GM12878 (cell line): ENCODE measurements around the gene EHF. TPM values are rescaled to one million over a fixed set of nuclear protein-coding genes. Genes with fewer than 3 reads are reported as not detected.

ENCODE experiments used
- ATAC-seq: fragments of 200-7000 bp; cut with Tn5 transposase; 3 replicates; pipeline ENCODE4 v1.9.1; 2020; ENCODE audit warnings: mild to moderate bottlenecking, moderate library complexity
- BruUV-seq: library from RNA; stranded (reverse); fragments of 400-500 nt; replicated peaks from 2 replicates; lab custom pipeline; 2021; lab: Mats Ljungman, UMichigan
- CTCF ChIA-PET: fragments of 300-600 bp; sonication (Branson Sonifier 250); formaldehyde crosslinking; extraction: SDS; loops from one replicate; lab custom pipeline; 2021; ENCODE audit warnings: inconsistent platforms; lab: Yijun Ruan, JAX
- POLR2A ChIA-PET: fragments of 350-600 bp; formaldehyde crosslinking; extraction: SDS; loops from one replicate; lab custom pipeline; 2021; ENCODE audit warnings: inconsistent platforms; lab: Charles Lee
- RAD21 ChIA-PET: fragments of 300-600 bp; sonication (Branson Sonifier 250); formaldehyde crosslinking; loops from one replicate; lab custom pipeline; 2023; ENCODE audit warnings: antibody characterized with exemption; ENCODE audit not compliant: unreplicated experiment; lab: Charles Lee
- SMC1A ChIA-PET: fragments of 300-600 bp; sonication (Branson Sonifier 250); formaldehyde crosslinking; loops from one replicate; lab custom pipeline; 2023; ENCODE audit not compliant: unreplicated experiment, uncharacterized antibody; lab: Charles Lee
- DNase-seq: peaks from one replicate; pipeline ENCODE4 v3.0.0-alpha.2; 2011; ENCODE audit warnings: low read depth, low spot score
- FAIRE-seq: peaks from 3 replicates; lab custom pipeline; 2011; peaks lifted over from hg19 to GRCh38; lab: Jason Lieb, UNC
- H2AFZ ChIP-seq: 2 replicates; pipeline ENCODE4 v1.6.0; 2011; ENCODE audit warnings: low read depth, low read length, control low read depth; ENCODE audit not compliant: control insufficient read depth
- H3K27ac ChIP-seq: 2 replicates; pipeline ENCODE4 v1.5.1; 2011; ENCODE audit warnings: control low read depth; ENCODE audit not compliant: control insufficient read depth, insufficient read depth
- H3K27me3 ChIP-seq, 2 experiments: replicated peaks in 1 of 2; 2 replicates each; pipeline versions ENCODE4 v1.6.0 to v1.6.1; 2011; ENCODE audit warnings: low read length in 1 of 2; ENCODE audit not compliant: control insufficient read depth in 2 of 2, insufficient read depth in 2 of 2
- H3K36me3 ChIP-seq, 2 experiments: 2 replicates each; pipeline ENCODE4 v1.5.1; 2011; ENCODE audit warnings: low read length in 1 of 2; ENCODE audit not compliant: control insufficient read depth in 2 of 2, insufficient read depth in 2 of 2
- H3K4me1 ChIP-seq: 2 replicates; pipeline ENCODE4 v1.6.1; 2011; ENCODE audit warnings: mild to moderate bottlenecking, low read length, moderate library complexity, mixed read lengths; ENCODE audit not compliant: control insufficient read depth, insufficient read depth
- H3K4me2 ChIP-seq: 2 replicates; pipeline ENCODE4 v1.6.0; 2011; ENCODE audit warnings: control low read depth; ENCODE audit not compliant: control insufficient read depth, insufficient read depth
- H3K4me3 ChIP-seq: fragments of 200-600 bp; sonication (generic); 2 replicates; pipeline ENCODE4 v1.5.1; 2016
- H3K79me2 ChIP-seq: 2 replicates; pipeline ENCODE4 v1.6.0; 2011; ENCODE audit warnings: low read length; ENCODE audit not compliant: control insufficient read depth, insufficient read depth
- H3K9ac ChIP-seq: 2 replicates; pipeline ENCODE4 v1.8.0; 2011; ENCODE audit warnings: low read length, control low read depth, mixed read lengths; ENCODE audit not compliant: control insufficient read depth, insufficient read depth
- H3K9me3 ChIP-seq: replicated peaks from 3 replicates; pipeline ENCODE4 v1.5.1; 2011; ENCODE audit warnings: mild to moderate bottlenecking, low read length; ENCODE audit not compliant: control insufficient read depth, insufficient read depth
- H4K20me1 ChIP-seq: 2 replicates; pipeline ENCODE4 v1.6.0; 2011; ENCODE audit not compliant: control insufficient read depth, insufficient read depth
- BRCA1 ChIP-seq: IDR thresholded peaks from 2 replicates; pipeline ENCODE4 v1.6.1; 2011; ENCODE audit warnings: low read depth, low read length, improper control_type of control experiment
- CREM ChIP-seq: IDR thresholded peaks from 2 replicates; pipeline ENCODE4 v1.6.1; 2014; ENCODE audit warnings: antibody characterized with exemption, low read depth
- E4F1 ChIP-seq: fragments of 450-650 bp; IDR thresholded peaks from 2 replicates; pipeline ENCODE4 v1.6.1; 2018; ENCODE audit warnings: borderline replicate concordance, mild to moderate bottlenecking; ENCODE audit not compliant: partially characterized antibody
- ELK1 ChIP-seq: IDR thresholded peaks from 2 replicates; pipeline ENCODE4 v1.6.1; 2012; ENCODE audit warnings: low read depth, low read length, improper control_type of control experiment
- EP300 ChIP-seq, 2 experiments: fragments of 150-350 bp in 1 of 2; IDR thresholded peaks; 2 replicates each; pipeline ENCODE4 v1.6.1; 2011 to 2012; ENCODE audit warnings: low read depth in 2 of 2, low read length in 2 of 2, borderline replicate concordance in 1 of 2, improper control_type of control experiment in 1 of 2, inconsistent platforms in 1 of 2; ENCODE audit not compliant: control insufficient read depth in 1 of 2
- MEF2B ChIP-seq: fragments of 450-650 bp; IDR thresholded peaks from 2 replicates; pipeline ENCODE4 v1.6.1; 2018; ENCODE audit warnings: mild to moderate bottlenecking, moderate library complexity; ENCODE audit not compliant: partially characterized antibody, poor library complexity, severe bottlenecking
- NFYB ChIP-seq: IDR thresholded peaks from 2 replicates; pipeline ENCODE4 v1.6.1; 2011; ENCODE audit warnings: low read depth, mild to moderate bottlenecking, low read length, improper control_type of control experiment, moderate library complexity; ENCODE audit not compliant: insufficient read depth
- NR2C1 ChIP-seq: fragments of 450-650 bp; IDR thresholded peaks from 2 replicates; pipeline ENCODE4 v1.6.1; 2017; ENCODE audit warnings: antibody characterized with exemption, mild to moderate bottlenecking, moderate library complexity
- NR2C2 ChIP-seq: IDR thresholded peaks from 2 replicates; pipeline ENCODE4 v1.6.1; 2011; ENCODE audit warnings: borderline replicate concordance, low read depth; ENCODE audit not compliant: control insufficient read depth, insufficient read length
- POLR2A ChIP-seq: IDR thresholded peaks from 2 replicates; pipeline ENCODE4 v1.6.1; 2011; ENCODE audit warnings: low read depth, mild to moderate bottlenecking, low read length
- RBBP5 ChIP-seq: fragments of 200-600 bp; sonication (generic); conservative IDR thresholded peaks from 2 replicates; pipeline ENCODE4 v1.6.1; 2016
- RFX5 ChIP-seq: IDR thresholded peaks from 2 replicates; pipeline ENCODE4 v1.6.1; 2011; ENCODE audit warnings: low read depth, low read length, improper control_type of control experiment
- SRF ChIP-seq, 2 experiments: IDR thresholded peaks; 2 replicates each; pipeline ENCODE4 v1.6.1; 2011; ENCODE audit warnings: low read depth in 2 of 2, low read length in 2 of 2, mild to moderate bottlenecking in 1 of 2, moderate library complexity in 1 of 2
- STAT3 ChIP-seq: IDR thresholded peaks from 2 replicates; pipeline ENCODE4 v1.6.1; 2011; ENCODE audit warnings: low read depth, low read length, improper control_type of control experiment
- WRNIP1 ChIP-seq: IDR thresholded peaks from 2 replicates; pipeline ENCODE4 v1.6.1; 2011; ENCODE audit warnings: low read depth, low read length, improper control_type of control experiment, borderline replicate concordance
- WGBS: methylation state at CpG from one replicate; pipeline ENCODE4 v1.1.6; 2016; ENCODE audit warnings: low lambda C conversion rate; ENCODE audit not compliant: insufficient replicate concordance, insufficient coverage; ENCODE audit errors: missing lambda C conversion rate; 5-methylcytosine and 5-hydroxymethylcytosine counted together
- in situ Hi-C: fragments of 300-500 bp; cut with MboI; formaldehyde crosslinking; loops from 9 replicates; pipeline ENCODE4 v1.14.3; 2018; ENCODE audit warnings: mixed read lengths
- intact Hi-C: fragments of 100-400 bp; cut with micrococcal nuclease; formaldehyde crosslinking; loops from one replicate; pipeline ENCODE4 v1.14.2; 2022; ENCODE audit not compliant: unreplicated experiment
- polyA plus RNA-seq, 11 experiments: library from polyadenylated mRNA; depleted of rRNA in 4 of 11; unstranded in 6 of 11; stranded (reverse) in 5 of 11; fragments of >200 nt; fragmentation: Nextera tagmentation in 4 of 11; fragmentation: Illumina TruSeq in 1 of 11; extraction: Ambion mirVana in 4 of 11; extraction: Trizol in 1 of 11; gene quantifications; 1 replicate in 1 of 11; 2 replicates in 10 of 11; pipeline versions ENCODE4 v1.2.1 to v1.2.3, GENCODE V29; 2011 to 2016; ENCODE audit warnings: inconsistent platforms in 2 of 11, missing spikeins in 2 of 11, low read depth in 1 of 11
- total RNA-seq, 4 experiments: library from RNA; depleted of rRNA in 3 of 4; stranded (reverse); fragments of >200 nt in 3 of 4; fragmentation: Illumina TruSeq in 1 of 4; extraction: Trizol in 1 of 4; gene quantifications; 2 replicates each; pipeline versions ENCODE4 v1.2.1 to v1.2.3, GENCODE V29; 2013 to 2021

Gene EHF
- total and polyA plus RNA-seq, 10 of the 15 experiments (the other 5 are each of a cell fraction or from before 2014, with no cell fraction given) = 0.04 to 0.33 (median 0.06) TPM; not detected in 6

GRCh38 chr11:34676227-34676626 lies 55.3 kb downstream of the EHF start:
- intact Hi-C loops = no loop called here
- Histone ChIP-seq H2AFZ (no peak overlapping the region), H4K20me1 (no peaks in the 10 kb centered on the region), H3K27ac (no peak overlapping the region), H3K9ac (no peak overlapping the region), H3K4me1 (no peaks in the 10 kb centered on the region), H3K79me2 (no peaks in the 10 kb centered on the region), H3K36me3 (no peaks in the 10 kb centered on the region), H3K4me3 (no peak overlapping the region), H3K27me3 (no peaks in the 10 kb centered on the region), H3K4me2 (no peak overlapping the region), H3K9me3 (no peaks in the 10 kb centered on the region)
- no TSS peak for BruUV-seq
- WGBS = 35% methylated on average over 1 of the region's 1 CpG
- DNase-seq (no peak), ATAC-seq (no peak), FAIRE-seq (peak; percentile 7)
- ChIA-PET RAD21 (no interaction called here), POLR2A (no interaction called here), SMC1A (no interaction called here), CTCF (no interaction called here)
- in situ Hi-C loops = no loop called here
- TF ChIP-seq ELK1 (no peak), BRCA1 (no peak)

GRCh38 chr11:34679681-34680080 lies 58.8 kb downstream of the EHF start:
- Histone ChIP-seq H3K27ac (no peak overlapping the region), H4K20me1 (no peaks in the 10 kb centered on the region), H3K4me1 (no peaks in the 10 kb centered on the region), H2AFZ (no peak overlapping the region), H3K36me3 (no peaks in the 10 kb centered on the region), H3K4me2 (no peak overlapping the region), H3K27me3 (no peaks in the 10 kb centered on the region), H3K79me2 (no peaks in the 10 kb centered on the region), H3K4me3 (no peak overlapping the region), H3K9ac (no peak overlapping the region), H3K9me3 (no peaks in the 10 kb centered on the region)
- RAD21 ChIA-PET = no interaction called here
- in situ Hi-C loops (no loop called here), intact Hi-C loops (no loop called here)
- POLR2A ChIA-PET = no interaction called here
- FAIRE-seq (no peak), ATAC-seq (no peak), DNase-seq (no peak)
- BruUV-seq = no TSS peak
- WGBS = 100% methylated on average over 1 of the region's 1 CpG
- CTCF ChIA-PET = no interaction called here
- SMC1A ChIA-PET = interaction anchor here (0.7 kb wide), 1 partner anchor 735 kb away, joined by 3 read pairs; no protein-coding TSS in a partner anchor
- TF ChIP-seq WRNIP1 = no peak
- TF ChIP-seq NFYB = no peak
- TF ChIP-seq EP300 (IDR thresholded peaks at IDR 0.05; ENCODE audit: borderline replicate concordance in 1 of 2, control insufficient read depth in 1 of 2, low read depth in 2 of 2, low read length in 2 of 2) = no peak
- no peak for TF ChIP-seq SRF (IDR thresholded peaks at IDR 0.05; ENCODE audit: low read depth in 2 of 2, low read length in 2 of 2)
- TF ChIP-seq STAT3 = no peak
- no peak for TF ChIP-seq E4F1
- no peak for TF ChIP-seq RFX5
- TF ChIP-seq MEF2B = no peak
- no peak for TF ChIP-seq POLR2A
- no peak for TF ChIP-seq NR2C1
- TF ChIP-seq CREM = no peak
- TF ChIP-seq RBBP5 = no peak
- no peak for TF ChIP-seq NR2C2
